Chondrocyte (in vitro differentiated cells): Measurements from ENCODE around the gene MDFI. TPM values are rescaled to one million over a fixed set of nuclear protein-coding genes. Genes with fewer than 3 reads are reported as not detected.

Source experiments
- DNase-seq: peaks from one replicate; pipeline ENCODE4 v3.0.0; 2021; ENCODE audit warnings: mixed read lengths, low spot score
- H3K27ac Mint-ChIP-seq: one replicate; pipeline ENCODE4 v1.8.0; 2021; ENCODE audit warnings: mild to moderate bottlenecking, moderate library complexity, mixed read lengths; ENCODE audit not compliant: unreplicated experiment
- H3K27me3 Mint-ChIP-seq: 2 replicates; pipeline ENCODE4 v1.8.0; 2021; ENCODE audit warnings: low read depth, mixed read lengths
- H3K36me3 Mint-ChIP-seq: 2 replicates; pipeline ENCODE4 v1.8.0; 2021; ENCODE audit warnings: low read depth, mixed read lengths
- H3K4me1 Mint-ChIP-seq: 2 replicates; pipeline ENCODE4 v1.8.0; 2021; ENCODE audit warnings: low read depth, mild to moderate bottlenecking, mixed read lengths
- H3K4me3 Mint-ChIP-seq: one replicate; pipeline ENCODE4 v1.8.0; 2021; ENCODE audit warnings: mild to moderate bottlenecking, moderate library complexity, mixed read lengths; ENCODE audit not compliant: unreplicated experiment
- H3K9me3 Mint-ChIP-seq: 2 replicates; pipeline ENCODE4 v1.8.0; 2021; ENCODE audit warnings: low read depth, mixed read lengths
- total RNA-seq: library from RNA; stranded (reverse); gene quantifications from 3 replicates; pipeline ENCODE4 v1.2.1, GENCODE V29; 2021
- TF ChIP-seq, protein P1 (sequence below): fragments of 200-600 bp; sonication (generic); IDR thresholded peaks from 2 replicates; pipeline ENCODE4 v1.5.0; 2021; ENCODE audit warnings: antibody characterized with exemption, mild to moderate bottlenecking, moderate library complexity

MDFI gene
- total RNA-seq, 1 donor from 2014 or later: 31.8 TPM

DNA sequence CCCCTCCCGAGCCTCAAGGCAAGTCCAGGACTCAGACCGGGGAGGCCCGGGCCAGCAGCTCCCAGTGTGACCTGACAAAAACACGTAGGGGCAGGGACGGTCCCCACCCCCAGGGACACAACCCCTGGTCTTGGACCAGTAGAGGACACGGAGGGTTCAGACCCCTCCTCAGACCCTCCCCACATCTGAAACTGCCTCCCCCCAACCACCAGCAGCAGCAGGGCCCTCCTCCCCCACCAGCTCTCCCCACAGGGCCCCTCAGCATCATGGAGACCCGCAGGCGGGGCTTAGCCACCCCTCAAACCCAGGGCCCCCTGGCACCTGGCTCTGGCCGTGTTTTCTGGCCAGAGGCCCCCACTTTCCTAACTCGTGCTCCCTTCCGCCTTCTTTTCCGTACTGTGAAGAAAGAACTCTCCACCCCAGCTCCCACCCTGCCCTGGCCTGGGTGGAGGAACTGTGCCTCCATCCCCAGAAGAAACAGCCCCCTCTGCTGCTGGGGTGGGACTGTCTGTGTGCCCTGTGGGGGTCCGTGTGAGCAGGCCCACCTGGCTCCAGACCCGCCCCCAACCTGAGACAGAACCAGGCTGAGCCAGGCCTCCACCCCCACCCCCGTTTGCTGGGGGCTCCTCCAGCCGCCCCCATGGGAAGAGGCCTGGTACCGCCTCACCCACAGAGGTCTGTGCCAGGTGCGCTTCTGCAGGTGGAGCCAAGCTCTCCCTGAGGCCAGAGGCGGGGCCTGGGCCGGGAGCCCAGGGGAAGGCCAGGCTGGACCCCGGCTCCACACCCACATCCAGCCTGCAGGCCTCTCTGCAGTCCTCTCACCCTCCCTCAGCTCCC lies 39.0 kb upstream of the MDFI start:
- H3K9me3 Mint-ChIP-seq: no peaks in the 10 kb centered on the region
- no peak overlapping the region for H3K4me3 Mint-ChIP-seq
- TF ChIP-seq, protein P1, sequence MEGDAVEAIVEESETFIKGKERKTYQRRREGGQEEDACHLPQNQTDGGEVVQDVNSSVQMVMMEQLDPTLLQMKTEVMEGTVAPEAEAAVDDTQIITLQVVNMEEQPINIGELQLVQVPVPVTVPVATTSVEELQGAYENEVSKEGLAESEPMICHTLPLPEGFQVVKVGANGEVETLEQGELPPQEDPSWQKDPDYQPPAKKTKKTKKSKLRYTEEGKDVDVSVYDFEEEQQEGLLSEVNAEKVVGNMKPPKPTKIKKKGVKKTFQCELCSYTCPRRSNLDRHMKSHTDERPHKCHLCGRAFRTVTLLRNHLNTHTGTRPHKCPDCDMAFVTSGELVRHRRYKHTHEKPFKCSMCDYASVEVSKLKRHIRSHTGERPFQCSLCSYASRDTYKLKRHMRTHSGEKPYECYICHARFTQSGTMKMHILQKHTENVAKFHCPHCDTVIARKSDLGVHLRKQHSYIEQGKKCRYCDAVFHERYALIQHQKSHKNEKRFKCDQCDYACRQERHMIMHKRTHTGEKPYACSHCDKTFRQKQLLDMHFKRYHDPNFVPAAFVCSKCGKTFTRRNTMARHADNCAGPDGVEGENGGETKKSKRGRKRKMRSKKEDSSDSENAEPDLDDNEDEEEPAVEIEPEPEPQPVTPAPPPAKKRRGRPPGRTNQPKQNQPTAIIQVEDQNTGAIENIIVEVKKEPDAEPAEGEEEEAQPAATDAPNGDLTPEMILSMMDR: no peak
- peak; percentile 79 for DNase-seq
- H3K4me1 Mint-ChIP-seq: peaks cover 8% of the 10 kb centered on the region
- H3K36me3 Mint-ChIP-seq: peaks cover 5% of the 10 kb centered on the region
- no peak overlapping the region for H3K27ac Mint-ChIP-seq
- no peaks in the 10 kb centered on the region for H3K27me3 Mint-ChIP-seq

DNA sequence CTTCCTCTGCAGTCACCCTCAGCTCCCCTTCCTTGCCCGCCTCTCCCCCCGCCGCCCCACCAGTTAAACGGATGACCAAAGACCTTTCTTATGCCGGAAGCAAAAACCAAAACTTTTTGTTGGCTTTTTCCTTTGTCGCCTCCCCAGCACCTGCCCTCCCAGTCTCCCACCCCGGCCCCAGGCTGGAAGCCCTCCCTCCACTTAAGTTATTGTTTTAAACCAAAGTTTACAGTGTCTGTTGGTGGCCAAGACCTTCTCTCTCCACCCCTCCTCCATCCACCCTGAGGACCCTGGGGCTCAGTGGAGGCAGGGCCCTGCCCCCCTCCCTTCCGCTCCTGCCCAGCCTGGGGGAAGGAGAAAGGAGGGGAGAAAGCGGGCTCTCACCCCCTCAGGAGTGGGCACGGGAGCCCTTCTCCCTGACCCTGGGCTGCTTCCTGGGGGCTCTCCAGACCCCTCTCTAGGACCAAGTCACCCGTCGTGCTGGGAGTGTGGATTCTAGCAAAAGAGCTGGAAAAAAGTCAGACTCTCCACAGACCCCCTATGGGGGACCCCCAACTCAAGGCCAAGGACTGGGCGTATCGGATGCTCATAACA lies 38.3 kb upstream of the MDFI start:
- TF ChIP-seq, protein P1: no peak
- H3K4me1 Mint-ChIP-seq: peaks cover 8% of the 10 kb centered on the region
- no peak overlapping the region for H3K4me3 Mint-ChIP-seq
- no peak overlapping the region for H3K27ac Mint-ChIP-seq
- peaks cover 5% of the 10 kb centered on the region for H3K36me3 Mint-ChIP-seq
- H3K27me3 Mint-ChIP-seq: no peaks in the 10 kb centered on the region
- peak; percentile 66 for DNase-seq
- no peaks in the 10 kb centered on the region for H3K9me3 Mint-ChIP-seq

DNA sequence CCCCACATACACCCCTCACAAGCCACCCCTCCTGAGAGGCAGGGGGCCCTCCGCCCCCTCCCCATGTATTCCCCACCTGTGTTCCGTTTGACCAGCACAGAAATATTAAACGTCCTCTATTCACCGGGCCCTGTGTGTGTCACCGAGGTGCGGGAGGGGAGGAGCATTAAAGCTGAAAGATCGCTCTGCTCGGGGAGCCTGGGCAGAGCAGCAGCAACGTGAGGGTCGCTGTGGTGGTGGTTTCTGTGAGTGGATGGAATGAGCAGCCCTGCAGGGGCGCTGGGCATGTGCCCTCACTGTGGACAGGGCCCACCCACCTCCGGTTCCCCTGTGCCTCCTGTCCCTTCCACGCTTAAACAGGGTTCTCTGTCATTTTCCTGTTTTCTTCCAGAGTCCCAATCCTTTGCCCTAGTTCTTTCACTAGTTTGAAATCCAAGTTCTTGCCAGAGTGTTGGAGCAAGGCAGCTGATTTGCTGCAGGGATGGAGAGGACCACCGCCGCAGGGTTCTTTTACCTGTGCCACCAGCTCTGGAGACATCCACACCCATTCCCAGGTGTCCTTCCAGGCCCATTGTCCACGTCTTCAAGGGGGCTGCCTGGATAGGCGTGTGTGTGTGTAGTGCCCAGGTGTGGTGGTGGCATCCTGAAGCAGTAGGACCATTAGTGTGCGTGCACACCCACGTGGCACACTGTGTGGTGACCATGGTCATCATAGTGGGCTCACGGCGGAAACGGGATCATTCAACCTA lies 37.6 kb upstream of the MDFI start:
- peak; percentile 68 for DNase-seq
- Mint-ChIP-seq H3K36me3 (peaks cover 5% of the 10 kb centered on the region), H3K27me3 (no peaks in the 10 kb centered on the region), H3K4me3 (no peak overlapping the region), H3K9me3 (no peaks in the 10 kb centered on the region), H3K27ac (no peak overlapping the region), H3K4me1 (peaks cover 8% of the 10 kb centered on the region)
- TF ChIP-seq, protein P1: no peak

DNA sequence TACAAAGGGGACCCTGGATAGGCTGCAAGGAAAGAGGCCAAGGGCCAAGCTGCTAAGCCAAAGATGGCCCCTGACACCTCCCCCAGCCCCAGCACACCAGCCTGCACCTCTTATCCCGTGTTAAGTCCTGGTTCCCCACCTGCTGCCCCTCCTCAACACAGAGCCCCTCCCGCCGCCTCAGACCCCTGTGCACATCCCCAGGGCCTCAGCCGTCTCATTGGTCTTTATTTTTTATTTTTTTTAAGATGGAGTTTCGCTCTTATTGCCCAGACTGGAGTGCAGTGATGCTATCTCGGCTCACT lies 37.1 kb upstream of the MDFI start:
- peaks cover 5% of the 10 kb centered on the region for H3K36me3 Mint-ChIP-seq
- H3K9me3 Mint-ChIP-seq: no peaks in the 10 kb centered on the region
- H3K27ac Mint-ChIP-seq: no peak overlapping the region
- TF ChIP-seq, protein P1: no peak
- no peak overlapping the region for H3K4me3 Mint-ChIP-seq
- DNase-seq: no peak
- H3K4me1 Mint-ChIP-seq: peaks cover 8% of the 10 kb centered on the region
- H3K27me3 Mint-ChIP-seq: no peaks in the 10 kb centered on the region

DNA sequence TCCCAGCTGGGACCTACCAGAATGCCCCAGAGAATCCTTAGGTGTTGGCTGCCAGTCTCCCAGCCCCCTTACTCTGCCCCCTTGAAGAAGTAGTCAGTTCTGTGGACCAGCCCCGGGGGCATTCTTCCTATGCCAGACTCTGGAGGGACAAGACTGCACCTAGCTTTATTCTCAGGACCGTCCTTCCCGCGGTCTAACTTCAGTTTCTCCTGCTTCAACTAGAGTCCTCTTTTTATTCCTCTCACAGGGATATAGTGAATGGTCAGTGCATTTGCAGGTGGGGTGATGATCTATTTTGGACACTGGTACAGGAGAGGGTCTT lies 35.9 kb upstream of the MDFI start:
- TF ChIP-seq, protein P1: no peak
- Mint-ChIP-seq H3K4me3 (no peak overlapping the region), H3K4me1 (peaks cover 8% of the 10 kb centered on the region), H3K9me3 (no peaks in the 10 kb centered on the region), H3K27me3 (no peaks in the 10 kb centered on the region), H3K27ac (no peak overlapping the region), H3K36me3 (no peaks in the 10 kb centered on the region)
- DNase-seq: peak; percentile 59
